Astrocyte (in vitro differentiated cells and primary cell): Measurements from ENCODE around the gene PKP1. TPM values are rescaled to one million over a fixed set of nuclear protein-coding genes. Genes with fewer than 3 reads are reported as not detected.

Experiments used
- DNase-seq: peaks from one replicate; pipeline ENCODE4 v3.0.0-alpha.2; 2010; ENCODE audit warnings: low read depth
- FAIRE-seq: peaks from 2 replicates; lab custom pipeline; 2011; peaks lifted over from hg19 to GRCh38; lab: Jason Lieb, UNC
- H2AFZ ChIP-seq: 2 replicates; pipeline ENCODE4 v1.6.0; 2012; ENCODE audit warnings: low read depth, low read length, inconsistent platforms
- H3K27ac ChIP-seq: 2 replicates; pipeline ENCODE4 v1.5.1; 2011; ENCODE audit warnings: low read depth, low read length, inconsistent platforms
- H3K27me3 ChIP-seq: 2 replicates; pipeline ENCODE4 v1.6.0; 2011; ENCODE audit warnings: low read length, inconsistent platforms; ENCODE audit not compliant: insufficient read depth
- H3K36me3 ChIP-seq: 2 replicates; pipeline ENCODE4 v1.5.1; 2011; ENCODE audit warnings: low read length, inconsistent platforms; ENCODE audit not compliant: insufficient read depth
- H3K4me1 ChIP-seq: 2 replicates; pipeline ENCODE4 v1.5.1; 2011; ENCODE audit warnings: low read length, inconsistent platforms; ENCODE audit not compliant: insufficient read depth
- H3K4me2 ChIP-seq: 2 replicates; pipeline ENCODE4 v1.6.0; 2012; ENCODE audit warnings: low read length, inconsistent platforms
- H3K4me3 ChIP-seq: 2 replicates; pipeline ENCODE4 v1.5.1; 2011; ENCODE audit warnings: low read depth, mild to moderate bottlenecking, low read length, inconsistent platforms; ENCODE audit not compliant: insufficient read depth
- H3K79me2 ChIP-seq: 2 replicates; pipeline ENCODE4 v1.6.0; 2012; ENCODE audit warnings: mild to moderate bottlenecking, low read length, inconsistent platforms; ENCODE audit not compliant: insufficient read depth
- H3K9ac ChIP-seq: 2 replicates; pipeline ENCODE4 v1.6.0; 2012; ENCODE audit warnings: mild to moderate bottlenecking, low read length, inconsistent platforms
- H3K9me3 ChIP-seq: 2 replicates; pipeline ENCODE4 v1.5.1; 2012; ENCODE audit warnings: low read depth, mild to moderate bottlenecking, low read length, inconsistent platforms; ENCODE audit not compliant: insufficient read depth
- H4K20me1 ChIP-seq: 2 replicates; pipeline ENCODE4 v1.6.0; 2012; ENCODE audit warnings: low read length, inconsistent platforms; ENCODE audit not compliant: insufficient read depth
- H3K27ac Mint-ChIP-seq: one replicate; pipeline ENCODE4 v1.8.0; 2021; ENCODE audit warnings: mild to moderate bottlenecking, mixed read lengths; ENCODE audit not compliant: unreplicated experiment
- H3K27me3 Mint-ChIP-seq: one replicate; pipeline ENCODE4 v1.8.0; 2021; ENCODE audit warnings: low read depth, mixed read lengths; ENCODE audit not compliant: unreplicated experiment
- H3K36me3 Mint-ChIP-seq: one replicate; pipeline ENCODE4 v1.8.0; 2021; ENCODE audit warnings: low read depth, mixed read lengths; ENCODE audit not compliant: unreplicated experiment
- H3K4me1 Mint-ChIP-seq: one replicate; pipeline ENCODE4 v1.8.0; 2021; ENCODE audit warnings: low read depth, mixed read lengths; ENCODE audit not compliant: unreplicated experiment
- H3K4me3 Mint-ChIP-seq: one replicate; pipeline ENCODE4 v1.8.0; 2021; ENCODE audit warnings: mild to moderate bottlenecking, moderate library complexity, mixed read lengths; ENCODE audit not compliant: unreplicated experiment
- H3K9me3 Mint-ChIP-seq: one replicate; pipeline ENCODE4 v1.8.0; 2021; ENCODE audit warnings: mild to moderate bottlenecking, mixed read lengths; ENCODE audit not compliant: unreplicated experiment
- CTCF ChIP-seq: IDR thresholded peaks from 2 replicates; pipeline ENCODE4 v1.5.1; 2011; ENCODE audit warnings: low read depth, mild to moderate bottlenecking, inconsistent platforms, low read length, moderate library complexity; ENCODE audit not compliant: insufficient read depth
- EZH2 ChIP-seq: IDR thresholded peaks from 2 replicates; pipeline ENCODE4 v1.6.1; 2012; ENCODE audit warnings: mild to moderate bottlenecking, low read length, inconsistent platforms; ENCODE audit not compliant: insufficient read depth
- total RNA-seq: library from RNA; stranded (reverse); gene quantifications from 2 replicates; pipeline ENCODE4 v1.2.1, GENCODE V29; 2021

The PKP1 gene
- total RNA-seq, 1 donor from 2014 or later: 0.07 TPM

- H3K4me1 Mint-ChIP-seq: peaks cover 25% of the 10 kb centered on the region
- H3K4me3 Mint-ChIP-seq: no peak overlapping the region
- Histone ChIP-seq H4K20me1 (no peaks in the 10 kb centered on the region), H3K4me2 (no peak overlapping the region), H2AFZ (no peak overlapping the region), H3K36me3 (no peaks in the 10 kb centered on the region), H3K79me2 (no peaks in the 10 kb centered on the region), H3K4me3 (no peak overlapping the region), H3K9me3 (no peaks in the 10 kb centered on the region), H3K9ac (no peak overlapping the region), H3K27me3 (peaks cover 3% of the 10 kb centered on the region), H3K4me1 (peaks cover 6% of the 10 kb centered on the region), H3K27ac (no peak overlapping the region)
- H3K9me3 Mint-ChIP-seq: no peaks in the 10 kb centered on the region
- DNase-seq (no peak), FAIRE-seq (no peak)
- peak overlapping the region; percentile 58 for H3K27ac Mint-ChIP-seq
- H3K27me3 Mint-ChIP-seq: peaks cover 22% of the 10 kb centered on the region
- H3K36me3 Mint-ChIP-seq: no peaks in the 10 kb centered on the region
- TF ChIP-seq EZH2: no peak
- no peak for TF ChIP-seq CTCF
These were observed 15.4 kb downstream of the PKP1 start for GRCh38 chr1:201298396-201299381.

- Mint-ChIP-seq H3K27me3 (peaks cover 29% of the 10 kb centered on the region), H3K27ac (no peak overlapping the region), H3K4me3 (no peak overlapping the region), H3K36me3 (no peaks in the 10 kb centered on the region), H3K9me3 (no peaks in the 10 kb centered on the region), H3K4me1 (peaks cover 23% of the 10 kb centered on the region)
- Histone ChIP-seq H3K4me1 (peaks cover 6% of the 10 kb centered on the region), H3K4me3 (no peak overlapping the region), H3K27me3 (peaks cover 2% of the 10 kb centered on the region), H2AFZ (no peak overlapping the region), H3K4me2 (no peak overlapping the region), H3K36me3 (no peaks in the 10 kb centered on the region), H4K20me1 (no peaks in the 10 kb centered on the region), H3K27ac (no peak overlapping the region), H3K9me3 (no peaks in the 10 kb centered on the region), H3K9ac (no peak overlapping the region), H3K79me2 (no peaks in the 10 kb centered on the region)
- FAIRE-seq: no peak
- TF ChIP-seq EZH2: no peak
- no peak for TF ChIP-seq CTCF
- DNase-seq: peak; percentile 32
These were observed 16.7 kb downstream of the PKP1 start for GRCh38 chr1:201299968-201300367.

GRCh38 chr1:201300641-201301040 lies 17.3 kb downstream of the PKP1 start:
- peaks cover 35% of the 10 kb centered on the region for H3K27me3 Mint-ChIP-seq
- no peak for FAIRE-seq
- no peak overlapping the region for H3K9ac ChIP-seq
- H3K27me3 ChIP-seq: peaks cover 2% of the 10 kb centered on the region
- no peak overlapping the region for H3K4me3 ChIP-seq
- H4K20me1 ChIP-seq: no peaks in the 10 kb centered on the region
- no peak overlapping the region for H3K27ac ChIP-seq
- H3K79me2 ChIP-seq: no peaks in the 10 kb centered on the region
- no peak overlapping the region for H3K4me2 ChIP-seq
- no peaks in the 10 kb centered on the region for H3K36me3 ChIP-seq
- no peaks in the 10 kb centered on the region for H3K9me3 ChIP-seq
- no peak overlapping the region for H3K4me3 Mint-ChIP-seq
- no peaks in the 10 kb centered on the region for H3K36me3 Mint-ChIP-seq
- peaks cover 6% of the 10 kb centered on the region for H3K4me1 ChIP-seq
- no peak overlapping the region for H2AFZ ChIP-seq
- peaks cover 17% of the 10 kb centered on the region for H3K4me1 Mint-ChIP-seq
- DNase-seq: no peak
- H3K27ac Mint-ChIP-seq: no peak overlapping the region
- TF ChIP-seq CTCF (no peak), EZH2 (no peak)
- no peaks in the 10 kb centered on the region for H3K9me3 Mint-ChIP-seq
